ENCODE data around the gene NSFL1C. TPM values are rescaled to one million over a fixed set of nuclear protein-coding genes. Genes with fewer than 3 reads are reported as not detected.

Gene NSFL1C
- total and polyA plus RNA-seq, 9 of the 15 experiments (the other 6 are each of a cell fraction or from before 2014, with no cell fraction given): 20.8 to 119 (median 47.0) TPM

DNA sequence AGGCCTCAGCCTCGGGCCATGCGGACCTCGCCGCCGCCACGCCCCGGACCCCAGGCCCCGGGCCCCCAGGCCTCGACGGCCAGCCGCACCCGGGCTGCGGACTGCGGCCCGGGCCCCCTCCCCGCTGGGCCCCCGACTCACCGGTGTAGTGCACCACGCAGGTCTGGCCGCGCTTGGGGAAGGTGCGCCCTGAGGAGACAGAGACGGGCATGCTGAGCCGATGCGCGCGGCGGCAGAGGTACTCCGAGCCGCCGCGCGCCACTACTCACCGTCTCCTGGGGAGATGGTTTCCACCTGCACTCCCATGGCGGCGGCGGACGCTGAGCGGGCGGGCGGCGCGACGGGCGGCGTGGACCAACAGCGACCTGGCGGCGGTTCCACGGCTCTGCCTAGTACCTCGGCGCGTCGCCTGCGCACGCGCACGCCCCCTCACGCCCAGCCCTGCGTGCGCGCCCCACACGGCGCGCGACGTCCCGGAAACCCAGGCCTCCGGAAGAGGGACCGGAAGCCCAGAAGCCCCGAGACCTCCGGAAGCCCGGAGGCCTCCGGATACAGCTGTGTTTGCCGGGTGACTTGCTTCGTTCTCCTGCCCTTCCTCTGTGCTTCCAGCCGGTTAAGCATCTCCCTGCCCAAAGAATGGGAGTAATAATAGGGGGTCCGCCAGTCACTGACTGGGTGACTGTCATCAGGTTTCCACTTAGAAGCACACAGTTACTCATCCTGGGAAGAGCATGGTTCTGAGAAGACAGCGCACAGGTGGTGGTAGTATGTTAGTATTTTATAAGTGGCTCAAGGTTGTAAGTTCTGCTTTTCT lies 73.7 kb downstream of the NSFL1C start, which contains the start of gene FKBP1A:
Gene FKBP1A (minus strand): TSS at position 362 of the 814 bp plus-strand sequence. CDS start 56 bp downstream, at position 306.
- Histone ChIP-seq H3K4me3 (peak within 1 kb of the TSS; percentile 93), H3K27ac (ENCODE audit: extremely low read depth, low read depth, low read length) (peak within 1 kb of the TSS; percentile 66), H2AFZ (ENCODE audit: low read depth, low read length) (peak within 1 kb of the TSS; percentile 98), H3K9ac (ENCODE audit: insufficient read depth in 1 of 2, low read depth in 2 of 2, low read length in 2 of 2) (peak within 1 kb of the TSS; percentile 79 to 93), H3K4me2 (ENCODE audit: insufficient read depth, low read length) (peak within 1 kb of the TSS; percentile 95), H4K20me1 (replicated peaks; ENCODE audit: control insufficient read depth, insufficient read depth, low read length) (peaks cover 29% of the 10 kb centered on the region), H3K79me2 (ENCODE audit: control insufficient read depth, insufficient read depth, low read length) (peaks cover 54% of the 10 kb centered on the region), H3K9me1 (ENCODE audit: control insufficient read depth, insufficient read depth, low read length) (peaks cover 4% of the 10 kb centered on the region), H3K4me1 (replicated peaks in 1 of 2; ENCODE audit: control insufficient read depth in 2 of 2, insufficient read depth in 2 of 2, low read length in 2 of 2) (peaks cover 14 to 23% of the 10 kb centered on the region in 2 experiments; a peak in 4 of 5 replicates), H3K36me3 (ENCODE audit: control insufficient read depth, insufficient read depth, low read length) (peaks cover 29% of the 10 kb centered on the region; the same call in 2 of the 3 replicates), H3K9me3 (replicated peaks; ENCODE audit: control insufficient read depth, insufficient read depth, low read depth, low read length) (no peaks in the 10 kb centered on the region; the same call in 1 of the 2 replicates), H3K27me3 (ENCODE audit: control insufficient read depth in 2 of 2, insufficient read depth in 2 of 2, low read length in 2 of 2) (no peaks in the 10 kb centered on the region; a peak in 1 of 5 replicates)
- POLR2A ChIA-PET: interaction anchor here (0.6 to 1.8 kb wide), 7 partner anchors 11 to 111 kb away, joined by 3 to 10 read pairs (median 4); no protein-coding TSS in a partner anchor
- in situ Hi-C loops (cut with MboI) (no loop called here), intact Hi-C loops (cut with micrococcal nuclease) (loop anchor here (5.0 to 10.0 kb wide), 2 partner anchors 66 to 178 kb away; partner anchors contain the start of gene SDCBP2)
- peak; percentile 95 for ATAC-seq
- BruUV-seq (replicated peaks): no TSS peak
- WGBS (ENCODE audit: insufficient coverage, low coverage, missing lambda C conversion rate): 10% methylated on average over 6 of the region's 79 CpGs
- peak; percentile 79 for FAIRE-seq
- CTCF ChIA-PET (ENCODE audit: low intra/inter-chr PET ratio): no interaction called here
- peak; percentile 87 to 92 (median 90) for DNase-seq (ENCODE audit: extremely low read depth in 1 of 4, low spot score in 3 of 4)
- TF ChIP-seq FOXA3 (CRISPR knock-in tag; conservative IDR thresholded peaks at IDR 0.05 in 1 of 2, IDR thresholded peaks at IDR 0.05 in 1 of 2): no peak
- TF ChIP-seq RCOR1 (IDR thresholded peaks at IDR 0.05; ENCODE audit: borderline replicate concordance in 1 of 2, low read depth in 2 of 2, low read length in 2 of 2): no peak
- TF ChIP-seq, protein P1, sequence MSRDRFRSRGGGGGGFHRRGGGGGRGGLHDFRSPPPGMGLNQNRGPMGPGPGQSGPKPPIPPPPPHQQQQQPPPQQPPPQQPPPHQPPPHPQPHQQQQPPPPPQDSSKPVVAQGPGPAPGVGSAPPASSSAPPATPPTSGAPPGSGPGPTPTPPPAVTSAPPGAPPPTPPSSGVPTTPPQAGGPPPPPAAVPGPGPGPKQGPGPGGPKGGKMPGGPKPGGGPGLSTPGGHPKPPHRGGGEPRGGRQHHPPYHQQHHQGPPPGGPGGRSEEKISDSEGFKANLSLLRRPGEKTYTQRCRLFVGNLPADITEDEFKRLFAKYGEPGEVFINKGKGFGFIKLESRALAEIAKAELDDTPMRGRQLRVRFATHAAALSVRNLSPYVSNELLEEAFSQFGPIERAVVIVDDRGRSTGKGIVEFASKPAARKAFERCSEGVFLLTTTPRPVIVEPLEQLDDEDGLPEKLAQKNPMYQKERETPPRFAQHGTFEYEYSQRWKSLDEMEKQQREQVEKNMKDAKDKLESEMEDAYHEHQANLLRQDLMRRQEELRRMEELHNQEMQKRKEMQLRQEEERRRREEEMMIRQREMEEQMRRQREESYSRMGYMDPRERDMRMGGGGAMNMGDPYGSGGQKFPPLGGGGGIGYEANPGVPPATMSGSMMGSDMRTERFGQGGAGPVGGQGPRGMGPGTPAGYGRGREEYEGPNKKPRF (IDR thresholded peaks at IDR 0.05; ENCODE audit: low read depth, low read length): no peak
- TF ChIP-seq EWSR1 (IDR thresholded peaks at IDR 0.05; ENCODE audit: borderline replicate concordance, low read depth, partially characterized antibody): no peak
- no peak for TF ChIP-seq SIRT6 (IDR thresholded peaks at IDR 0.05; ENCODE audit: low read depth, low read length)
- TF ChIP-seq, protein P2, sequence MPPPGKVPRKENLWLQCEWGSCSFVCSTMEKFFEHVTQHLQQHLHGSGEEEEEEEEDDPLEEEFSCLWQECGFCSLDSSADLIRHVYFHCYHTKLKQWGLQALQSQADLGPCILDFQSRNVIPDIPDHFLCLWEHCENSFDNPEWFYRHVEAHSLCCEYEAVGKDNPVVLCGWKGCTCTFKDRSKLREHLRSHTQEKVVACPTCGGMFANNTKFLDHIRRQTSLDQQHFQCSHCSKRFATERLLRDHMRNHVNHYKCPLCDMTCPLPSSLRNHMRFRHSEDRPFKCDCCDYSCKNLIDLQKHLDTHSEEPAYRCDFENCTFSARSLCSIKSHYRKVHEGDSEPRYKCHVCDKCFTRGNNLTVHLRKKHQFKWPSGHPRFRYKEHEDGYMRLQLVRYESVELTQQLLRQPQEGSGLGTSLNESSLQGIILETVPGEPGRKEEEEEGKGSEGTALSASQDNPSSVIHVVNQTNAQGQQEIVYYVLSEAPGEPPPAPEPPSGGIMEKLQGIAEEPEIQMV (tag; conservative IDR thresholded peaks at IDR 0.05; ENCODE audit: low read depth): 0 out of 2 replicates have a peak, but pooled peaks have one; percentile 13
- no peak for TF ChIP-seq ARID2 (IDR thresholded peaks at IDR 0.05)
- TF ChIP-seq, protein P3, sequence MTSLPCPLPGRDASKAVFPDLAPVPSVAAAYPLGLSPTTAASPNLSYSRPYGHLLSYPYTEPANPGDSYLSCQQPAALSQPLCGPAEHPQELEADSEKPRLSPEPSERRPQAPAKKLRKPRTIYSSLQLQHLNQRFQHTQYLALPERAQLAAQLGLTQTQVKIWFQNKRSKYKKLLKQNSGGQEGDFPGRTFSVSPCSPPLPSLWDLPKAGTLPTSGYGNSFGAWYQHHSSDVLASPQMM (CRISPR knock-in tag; IDR thresholded peaks at IDR 0.05): no peak
- TF ChIP-seq KDM4B (IDR thresholded peaks at IDR 0.05; ENCODE audit: borderline replicate concordance in 2 of 2, low read depth in 1 of 2): peak in 1 of 2 experiments; percentile 82; a peak in 2 of 4 replicates
- no peak for TF ChIP-seq SRSF9 (IDR thresholded peaks at IDR 0.05; ENCODE audit: borderline replicate concordance, low read depth, low read length)
- TF ChIP-seq ZC3H4 (CRISPR knock-in tag; IDR thresholded peaks at IDR 0.05; ENCODE audit: borderline replicate concordance): no peak
- no peak for TF ChIP-seq CBX2 (IDR thresholded peaks at IDR 0.05; ENCODE audit: insufficient read depth, low read length, poor library complexity, severe bottlenecking)
- TF ChIP-seq NRF1 (conservative IDR thresholded peaks at IDR 0.05 in 1 of 2, IDR thresholded peaks at IDR 0.05 in 1 of 2): peak; percentile 96
- TF ChIP-seq MYBL2 (IDR thresholded peaks at IDR 0.05; ENCODE audit: low read depth): no peak
- no peak for TF ChIP-seq MYBL2 (CRISPR knock-in tag; IDR thresholded peaks at IDR 0.05; ENCODE audit: borderline replicate concordance)
